ENCODE measurements around the gene MMRN2.
"Not testable (repeated sequence)": the region's sequence is repeated elsewhere in the genome, so short reads cannot be mapped to it uniquely, and the experiment has no call there.

Gene MMRN2

DNA sequence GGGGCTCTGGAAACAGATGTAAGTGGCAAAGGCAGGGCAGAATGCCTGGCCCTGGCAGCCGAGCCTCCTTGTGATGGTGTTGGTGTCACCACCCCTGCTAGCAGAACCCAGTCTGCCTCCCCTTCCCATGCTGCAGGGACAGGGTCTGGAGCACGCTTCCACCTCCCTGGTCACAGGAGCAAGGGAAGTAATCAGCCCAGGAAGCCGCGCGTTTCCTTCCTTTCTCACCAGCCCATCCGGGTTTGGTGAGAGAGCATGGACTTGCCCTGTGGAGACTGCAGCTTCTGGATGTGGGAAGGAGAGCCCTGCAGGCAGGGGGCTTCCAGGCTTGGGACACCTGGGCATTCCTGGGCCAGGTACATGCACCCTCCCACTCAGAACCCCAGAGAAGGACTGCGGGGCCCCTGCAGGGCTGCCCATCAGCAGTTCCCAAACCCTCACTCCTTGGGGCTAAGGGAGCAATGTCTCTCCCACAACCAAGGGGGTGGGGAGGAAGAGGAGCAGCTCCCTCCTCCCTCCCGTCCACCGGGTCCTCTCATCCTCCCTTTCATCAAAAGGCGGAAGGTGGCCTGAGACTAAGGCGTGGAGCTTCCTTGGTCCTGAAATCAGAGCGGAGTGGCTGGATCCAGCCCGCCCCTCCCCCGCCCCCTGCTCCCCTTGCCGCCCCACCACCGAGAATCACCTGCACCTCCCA, 1.8 kb downstream of the MMRN2 start:
- no peak for DNase-seq

DNA sequence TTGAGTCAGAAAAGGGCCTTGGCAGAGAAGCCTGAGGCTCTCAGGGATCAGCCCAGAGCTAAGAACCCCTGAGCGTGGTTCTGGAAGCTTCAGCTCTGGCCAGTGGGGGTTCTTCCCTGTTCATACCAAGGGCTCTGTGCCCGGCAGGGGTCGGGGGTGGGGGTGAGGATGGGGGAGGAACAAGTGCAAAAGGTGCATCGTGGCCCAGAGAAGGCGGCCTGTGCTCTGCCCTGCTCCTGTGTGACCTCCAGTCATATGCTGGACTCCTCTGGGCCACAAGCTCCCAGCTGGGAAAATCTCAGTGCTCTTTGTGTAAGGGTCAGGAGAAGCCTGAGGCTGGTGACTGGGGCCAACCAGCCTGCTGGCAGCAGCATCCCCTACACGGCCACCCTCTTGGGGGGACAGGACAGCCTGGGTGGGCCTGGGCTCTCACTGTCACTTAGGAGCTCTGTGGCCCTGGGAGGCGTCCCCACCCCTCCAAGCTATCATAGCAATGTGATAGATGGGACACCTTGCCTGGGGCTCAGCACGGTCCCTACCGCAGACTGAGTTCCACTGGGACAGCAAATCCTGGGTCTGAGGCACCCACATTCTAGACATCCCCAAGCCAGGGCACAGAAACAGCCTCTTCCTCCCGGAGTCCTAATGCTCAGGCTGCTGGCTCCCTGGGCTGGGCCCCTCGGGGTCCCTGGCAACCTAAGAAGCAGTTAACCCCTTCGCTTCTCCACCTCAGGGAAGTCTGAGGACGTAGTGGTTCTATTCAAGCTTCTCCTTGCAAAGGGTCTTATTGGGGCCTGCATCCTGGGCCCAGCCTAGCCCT, 2.5 kb downstream of the MMRN2 start:
- DNase-seq = no peak

DNA sequence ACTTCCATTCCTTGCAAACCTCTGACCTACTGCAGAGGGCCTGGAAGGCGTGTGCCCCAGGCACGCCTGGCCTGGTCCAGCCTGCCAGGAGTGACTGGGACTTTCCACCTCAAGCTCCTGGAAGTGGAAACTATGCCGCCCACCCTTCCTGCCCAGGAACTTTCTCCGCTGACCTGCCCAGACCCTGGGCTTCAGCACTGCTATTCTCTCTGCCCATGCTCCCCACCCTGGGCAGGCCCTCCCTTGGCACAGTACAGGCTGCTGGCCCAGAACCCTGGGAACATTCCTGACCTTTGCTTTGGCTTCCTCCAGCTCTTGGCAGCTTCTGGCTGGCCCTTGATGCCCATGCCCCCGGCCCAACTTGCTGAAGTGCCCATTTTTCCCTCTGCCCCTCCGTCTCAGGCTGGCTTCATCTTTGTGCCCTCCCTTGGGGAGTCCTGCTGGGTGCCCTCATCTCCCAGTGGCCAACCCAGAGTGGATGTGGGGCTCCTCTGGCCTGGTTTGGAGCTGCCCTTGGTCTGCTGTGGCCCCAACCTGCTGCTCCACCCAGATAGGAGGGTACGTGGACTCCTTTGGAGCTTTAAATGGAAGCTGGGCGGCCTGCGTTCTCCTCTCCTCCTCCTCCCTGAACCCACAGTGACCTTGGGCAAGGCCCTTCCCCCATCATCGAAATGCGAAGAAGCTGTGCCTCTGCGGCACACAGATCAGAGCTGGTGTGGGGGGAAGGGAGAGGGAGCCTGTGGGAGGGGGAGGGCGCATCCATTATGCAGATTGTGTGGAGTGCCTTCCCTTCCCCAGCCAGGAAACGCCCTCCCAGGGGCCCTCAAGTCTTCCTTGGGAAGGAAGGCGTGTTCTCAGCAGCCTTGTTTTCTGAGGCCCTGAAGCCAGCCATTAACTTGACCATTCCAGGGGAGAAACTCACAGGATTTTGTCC, 3.4 kb downstream of the MMRN2 start:
- no peak for DNase-seq

DNA sequence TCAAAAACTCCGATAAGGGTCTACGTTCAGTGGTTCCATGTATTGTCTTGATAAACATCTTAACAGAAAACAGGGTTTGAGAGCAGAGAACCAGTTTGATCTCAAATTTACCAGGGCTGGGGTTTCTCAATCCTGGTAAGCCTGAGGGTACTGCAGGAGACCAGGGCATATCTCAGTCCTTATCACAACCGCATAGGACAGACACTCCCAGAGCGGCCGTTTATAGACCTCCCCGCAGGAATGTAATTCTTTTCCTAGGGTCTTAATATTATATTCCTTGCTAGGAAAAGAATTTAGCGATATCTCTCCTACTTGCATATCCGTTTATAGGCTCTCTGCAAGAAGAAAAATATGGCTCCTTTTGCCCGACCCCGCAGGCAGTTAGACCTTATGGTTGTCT, 4.7 kb downstream of the MMRN2 start:
- not testable (repeated sequence) for DNase-seq

DNA sequence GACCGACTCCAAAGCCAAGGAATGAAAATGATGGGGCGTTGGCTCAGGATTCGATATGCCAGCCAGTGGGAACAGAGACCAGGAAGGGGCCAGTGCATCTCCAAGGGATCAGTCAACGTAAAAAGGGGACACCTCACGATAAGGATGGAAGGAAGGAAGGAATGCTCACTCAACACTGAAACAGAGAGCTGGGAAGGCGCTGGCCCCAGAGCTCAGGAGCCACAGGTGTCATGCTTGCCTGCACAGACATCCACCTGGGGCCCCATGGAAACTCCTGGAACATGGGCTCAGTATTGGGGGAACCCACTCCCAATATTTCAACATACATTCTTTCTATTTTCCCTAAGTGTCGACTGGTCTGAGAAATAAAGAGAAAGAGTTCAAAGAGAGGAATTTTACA, 5.3 kb downstream of the MMRN2 start:
- no peak for DNase-seq

DNA sequence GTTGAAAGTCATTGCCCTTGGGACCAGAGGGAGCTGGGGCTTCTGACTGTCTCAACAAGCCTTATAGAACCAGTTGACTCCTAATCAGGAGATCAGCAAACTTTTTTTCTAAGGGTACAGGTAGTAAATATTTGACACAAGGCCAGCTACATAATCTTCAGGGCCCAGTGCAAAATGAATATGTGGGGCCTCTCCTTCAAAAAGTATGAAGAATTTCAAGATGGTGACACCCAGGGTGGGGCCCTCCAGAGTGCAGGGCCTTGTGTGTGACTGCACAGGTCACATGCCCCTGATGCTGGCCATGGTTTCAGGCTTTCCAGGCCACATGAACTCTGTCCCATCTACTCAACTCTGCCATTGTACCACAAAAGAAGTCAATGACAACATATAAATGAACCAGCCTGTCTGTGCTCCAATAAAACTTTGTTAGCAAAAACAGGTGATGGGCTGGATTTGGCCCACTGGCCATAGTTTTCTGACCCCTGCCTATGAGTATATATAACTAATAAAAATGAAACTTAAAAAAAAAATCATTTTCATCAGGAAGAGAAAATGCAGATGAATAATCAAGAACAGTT, 6.1 kb downstream of the MMRN2 start:
- DNase-seq = no peak

DNA sequence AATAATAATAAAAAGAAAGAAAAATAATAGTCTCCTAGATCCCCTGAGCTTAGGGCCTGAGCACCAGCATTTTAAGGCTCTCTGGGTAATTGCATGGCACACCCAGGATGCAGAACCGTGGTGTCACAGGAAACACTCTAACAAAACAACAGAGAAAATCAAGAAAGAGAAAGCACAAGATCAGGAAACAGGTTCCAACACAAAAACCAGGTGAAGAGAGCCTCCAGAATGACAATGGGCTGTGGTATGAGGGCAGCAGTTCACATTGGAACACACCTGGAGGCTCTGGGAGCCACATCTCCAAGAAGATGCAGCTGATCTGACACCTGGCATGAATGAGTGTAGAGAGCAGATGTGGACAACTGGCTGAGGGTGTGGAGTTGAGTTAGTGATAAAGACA, 7.1 kb downstream of the MMRN2 start:
- DNase-seq = no peak

DNA sequence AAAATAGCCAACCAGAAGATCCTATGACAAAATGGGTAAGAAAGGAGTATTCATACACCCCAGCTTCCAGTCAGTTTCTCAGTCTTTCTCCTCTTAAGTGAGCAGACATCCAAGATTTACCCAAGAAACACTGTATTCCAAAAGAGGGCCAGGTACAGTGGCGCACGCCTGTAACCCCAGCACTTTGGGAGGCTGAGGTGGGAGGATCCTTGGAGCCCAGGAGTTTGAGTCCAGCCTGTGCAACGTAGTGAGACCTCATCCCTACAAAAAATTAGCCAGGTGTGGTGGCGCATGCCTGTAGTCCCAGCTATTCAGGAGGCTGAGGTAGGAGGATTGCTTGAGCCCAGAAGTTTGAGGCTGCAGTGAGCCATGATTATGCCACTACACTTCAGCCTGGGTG, 9.6 kb downstream of the MMRN2 start:
- not testable (repeated sequence) for DNase-seq

DNA sequence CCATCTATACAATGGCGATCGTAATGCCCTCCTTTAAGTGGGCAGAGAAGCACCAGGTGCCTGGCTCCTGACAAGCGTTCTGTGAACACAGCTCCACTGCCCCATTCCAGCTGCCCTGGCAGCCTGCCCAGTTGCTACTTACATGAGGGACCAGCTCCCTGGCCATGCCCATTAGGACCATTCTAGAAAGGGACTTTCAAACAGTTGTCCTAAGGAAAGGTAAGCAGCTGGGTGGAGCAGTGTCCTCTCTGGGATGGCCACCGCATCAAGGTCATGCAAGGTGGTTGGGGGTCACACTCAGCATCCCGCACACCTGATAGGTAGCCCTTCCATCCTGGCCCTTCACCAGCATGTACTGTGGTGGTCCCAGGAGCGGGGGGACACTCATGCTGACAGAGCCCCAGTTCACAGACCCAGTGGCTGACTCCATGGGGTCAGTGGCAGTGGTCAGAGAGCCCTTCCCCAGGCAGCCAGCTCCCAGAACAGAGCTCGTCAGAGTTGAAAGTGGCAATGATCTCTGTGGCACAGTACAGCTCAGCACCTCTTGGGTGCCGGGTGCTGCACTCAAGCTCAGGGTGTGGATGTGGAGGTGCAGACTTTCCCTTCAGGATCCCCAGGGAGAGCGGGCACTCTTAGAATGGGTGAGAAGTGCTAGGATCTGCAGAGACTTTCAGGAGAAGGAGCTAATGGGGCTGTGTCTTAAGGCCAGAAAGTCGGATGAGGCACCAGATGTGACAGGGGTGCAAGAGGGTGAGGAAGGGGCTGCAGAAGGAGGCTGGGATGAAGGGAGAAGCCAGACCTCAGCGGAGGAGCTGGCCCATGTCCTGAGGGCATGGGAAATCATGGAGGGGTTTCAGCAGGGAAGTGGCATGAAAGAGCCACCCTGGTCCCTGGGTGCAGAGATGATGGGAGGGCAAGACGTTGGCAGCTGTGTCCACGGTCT, 10.9 kb downstream of the MMRN2 start:
- DNase-seq = no peak

DNA sequence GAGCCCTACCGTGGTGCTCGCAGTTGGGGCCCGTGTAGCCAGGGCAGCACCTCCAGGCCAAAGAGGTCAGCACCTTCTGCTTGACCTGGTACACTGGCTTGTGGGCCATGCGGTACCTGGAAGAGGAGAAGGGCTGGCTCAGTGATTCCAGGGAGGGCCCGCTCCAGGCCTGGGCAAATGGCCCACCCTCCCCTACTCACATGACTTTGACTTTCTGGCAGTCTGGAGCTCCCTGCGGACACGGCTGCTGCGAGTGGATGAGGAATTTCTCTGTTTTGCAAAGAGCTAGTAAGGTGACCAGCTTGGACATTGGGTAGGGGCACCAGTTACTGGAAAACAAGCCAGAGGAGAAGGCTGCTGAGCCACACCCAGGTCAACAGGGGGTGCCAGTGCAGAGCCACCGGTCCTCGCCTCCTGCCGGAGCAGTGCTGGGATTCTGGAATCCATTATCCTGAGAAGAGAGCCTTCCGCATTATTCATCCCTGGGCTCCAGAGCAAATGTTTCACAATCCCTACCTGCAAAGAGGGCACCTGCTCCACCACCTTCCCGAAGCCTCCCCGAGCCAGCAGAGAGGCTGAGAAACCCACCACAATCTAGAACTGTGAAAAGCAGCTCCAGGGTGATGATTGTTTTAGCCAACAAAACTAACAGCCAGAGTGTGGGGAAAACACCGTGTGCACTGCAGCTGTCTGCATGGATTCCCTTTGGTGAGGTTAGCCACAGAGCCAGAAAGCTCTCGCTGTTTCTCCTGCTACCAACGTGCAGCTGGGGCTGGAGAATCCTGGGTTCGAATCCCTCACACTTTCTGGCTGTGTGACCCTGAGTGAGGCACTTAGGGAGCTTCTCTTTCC, 11.8 kb downstream of the MMRN2 start:
- no peak for DNase-seq

DNA sequence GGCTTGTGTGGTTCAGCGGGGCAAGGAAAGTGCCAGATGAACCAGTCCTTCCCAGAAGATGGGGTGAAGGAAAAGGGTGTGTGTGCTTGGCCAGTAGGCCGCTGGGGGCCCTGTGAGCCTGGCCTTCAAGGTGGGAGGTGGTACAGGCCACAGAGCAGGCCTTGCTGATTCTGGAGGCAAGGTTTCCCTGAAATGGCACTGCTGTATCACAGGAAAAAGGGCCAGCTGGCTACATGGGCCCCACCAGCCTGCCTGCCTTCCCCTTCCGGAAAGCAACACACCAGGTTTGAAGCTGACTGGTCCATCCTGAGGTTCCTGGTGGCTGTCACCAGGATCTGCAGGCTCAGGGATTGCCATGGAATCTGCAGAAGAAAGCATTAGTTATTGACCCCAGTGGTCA, 12.5 kb downstream of the MMRN2 start:
- no peak for DNase-seq

DNA sequence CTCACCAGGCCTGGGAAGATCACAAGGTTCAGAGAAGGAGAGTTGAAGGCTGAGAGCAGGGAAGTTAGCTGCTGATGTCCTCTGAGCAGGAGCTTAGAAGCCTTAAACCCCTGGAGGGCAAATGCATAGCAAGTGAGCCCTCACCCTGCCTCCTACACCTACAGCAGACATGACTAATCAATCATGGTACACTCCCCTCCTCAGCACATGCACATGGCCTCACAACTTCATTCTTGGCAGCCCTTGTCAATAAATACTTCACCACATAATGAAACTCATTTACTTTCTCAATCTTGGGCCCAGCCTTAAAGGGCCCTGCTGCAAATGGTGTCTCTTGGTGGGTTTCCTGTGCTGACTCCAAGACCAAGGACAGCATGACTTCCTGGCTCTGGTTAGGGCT, 12.9 kb downstream of the MMRN2 start:
- no peak for DNase-seq

DNA sequence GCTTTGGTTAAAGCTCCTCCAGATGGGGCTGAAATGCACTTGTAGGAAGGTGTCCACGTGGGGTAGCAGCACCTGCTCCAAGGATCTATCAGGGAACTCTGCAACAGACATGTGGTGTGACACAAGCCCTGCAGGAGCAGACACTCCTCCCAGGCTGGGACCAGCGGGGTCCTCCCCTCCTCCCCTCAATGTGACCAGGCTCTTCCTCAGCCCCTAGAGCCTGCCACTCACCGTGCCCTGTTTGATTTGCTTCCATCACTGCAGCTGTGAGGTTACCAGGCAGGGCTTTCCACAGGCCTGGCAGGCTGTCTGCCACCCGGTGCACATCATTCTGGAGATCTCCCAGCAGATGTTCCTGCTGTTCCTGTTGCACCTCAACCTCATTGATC, 13.4 kb downstream of the MMRN2 start:
- DNase-seq = no peak

DNA sequence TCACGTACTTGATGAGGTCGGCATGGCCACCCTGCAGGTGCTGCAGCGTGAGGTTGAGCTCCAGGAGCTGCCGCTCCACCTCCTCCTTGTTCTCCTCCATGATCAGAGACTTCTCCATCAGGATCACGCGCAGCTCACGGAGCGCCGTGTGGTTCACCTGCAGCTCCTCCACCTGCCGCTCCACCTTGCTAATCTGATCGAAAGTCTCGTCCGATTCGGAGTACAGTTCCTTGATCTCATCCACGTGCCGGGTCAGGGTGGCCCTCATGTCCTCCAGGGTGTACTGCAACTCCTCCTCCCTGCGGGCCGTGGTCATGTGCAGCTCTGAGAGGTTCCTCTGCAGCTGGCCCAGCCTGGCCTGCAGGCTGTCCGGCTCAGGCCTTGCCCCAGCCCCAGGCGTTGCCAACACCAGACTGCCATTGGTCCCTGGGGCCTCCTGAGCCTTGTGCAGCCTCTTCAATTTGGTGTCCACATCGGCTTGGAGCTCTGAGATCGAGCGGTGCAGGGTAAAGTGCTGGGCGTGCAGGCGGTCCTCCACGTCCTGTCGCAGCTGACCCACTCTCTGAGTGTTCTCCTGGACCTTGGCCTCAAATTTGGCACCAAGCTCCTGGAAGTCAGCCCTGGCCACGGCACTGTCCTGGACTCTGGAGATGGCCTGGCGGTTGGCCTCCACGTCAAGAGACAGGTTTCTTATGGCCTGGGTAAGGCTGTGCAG, 13.9 kb downstream of the MMRN2 start:
- no peak for DNase-seq

DNA sequence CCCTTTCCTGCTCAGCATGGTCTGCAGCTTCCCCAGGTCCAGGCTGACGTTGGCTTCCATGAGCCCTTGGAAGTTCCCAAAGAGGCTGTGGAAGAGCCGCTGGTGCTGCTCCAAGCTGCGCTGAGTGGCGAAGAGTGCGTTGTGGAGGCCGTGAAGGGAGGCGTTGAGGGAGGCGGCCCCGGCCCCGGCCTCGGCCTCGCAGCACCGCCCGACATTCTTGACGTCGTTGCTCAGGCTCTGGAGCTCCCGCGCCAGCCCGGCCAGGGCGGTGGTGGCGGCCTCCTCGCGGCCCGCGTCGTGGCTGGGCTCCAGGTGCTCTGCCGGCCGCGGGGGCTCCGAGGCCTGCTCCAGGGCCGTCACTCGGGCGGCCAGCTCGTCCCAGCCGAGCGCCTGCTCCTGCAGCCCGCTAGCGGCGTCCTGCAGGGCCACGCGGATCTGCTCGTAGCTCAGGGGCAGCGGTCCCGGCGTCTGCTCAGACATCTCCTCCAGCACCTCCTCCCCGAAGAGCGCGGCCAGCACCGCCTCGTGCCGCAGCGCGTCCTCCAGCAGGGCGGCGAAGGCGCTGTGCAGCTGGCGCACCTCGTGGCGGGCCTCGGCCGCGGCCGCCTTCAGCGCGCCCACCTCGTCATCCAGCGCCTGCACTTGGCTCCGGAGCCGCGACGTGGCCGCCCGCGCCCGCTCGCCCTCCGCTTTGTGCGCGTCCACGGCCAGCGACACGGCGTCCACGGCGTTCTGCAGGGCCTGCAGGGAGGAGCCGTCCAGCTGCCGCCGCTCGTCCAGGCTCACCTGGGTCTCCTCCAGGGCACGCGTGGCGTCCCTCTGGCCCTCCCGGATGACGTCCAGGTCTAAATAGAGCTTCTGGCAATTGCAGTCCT, 14.7 kb downstream of the MMRN2 start:
- no peak for DNase-seq

DNA sequence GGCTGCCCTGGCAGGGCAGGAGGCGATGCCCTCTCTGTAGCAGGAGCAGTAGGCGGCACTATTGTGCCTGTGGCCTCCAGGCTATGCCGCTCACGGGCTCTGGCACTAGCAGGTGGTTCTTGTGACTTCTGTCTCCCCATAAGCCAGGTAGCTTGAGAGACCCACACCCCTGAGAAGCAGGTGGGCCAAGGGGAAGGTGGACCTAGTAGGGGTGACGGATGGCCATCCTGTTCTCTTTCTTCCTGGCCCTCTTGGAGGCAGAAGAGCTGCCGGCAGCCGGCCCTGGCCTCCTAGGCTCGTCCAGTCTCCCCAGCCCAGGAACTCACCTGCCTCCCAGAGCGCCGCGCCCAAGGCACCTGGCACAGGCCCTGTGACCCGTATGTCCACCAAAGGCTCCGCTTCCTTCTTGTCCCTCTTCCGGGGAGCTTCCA, 15.4 kb downstream of the MMRN2 start:
- no peak for DNase-seq

DNA sequence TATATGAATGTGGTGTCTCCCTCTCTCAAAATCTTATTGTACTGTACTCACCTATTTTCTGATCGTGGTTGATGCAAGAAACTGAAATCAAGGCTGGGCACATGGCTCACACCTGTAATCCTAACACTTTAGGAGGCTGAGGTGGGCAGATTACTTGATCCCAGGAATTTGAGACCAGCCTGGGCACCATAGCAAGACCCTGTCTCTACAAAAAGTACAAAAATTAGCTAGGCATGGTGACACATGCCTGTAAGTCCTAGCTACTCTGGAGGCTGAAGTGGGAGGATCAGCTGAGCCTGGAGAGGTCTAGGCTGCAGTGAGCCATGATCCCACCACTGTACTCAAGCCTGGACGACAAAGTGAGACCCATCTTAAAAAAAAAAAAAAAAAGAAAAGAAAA, 16.0 kb downstream of the MMRN2 start:
- DNase-seq = no peak

DNA sequence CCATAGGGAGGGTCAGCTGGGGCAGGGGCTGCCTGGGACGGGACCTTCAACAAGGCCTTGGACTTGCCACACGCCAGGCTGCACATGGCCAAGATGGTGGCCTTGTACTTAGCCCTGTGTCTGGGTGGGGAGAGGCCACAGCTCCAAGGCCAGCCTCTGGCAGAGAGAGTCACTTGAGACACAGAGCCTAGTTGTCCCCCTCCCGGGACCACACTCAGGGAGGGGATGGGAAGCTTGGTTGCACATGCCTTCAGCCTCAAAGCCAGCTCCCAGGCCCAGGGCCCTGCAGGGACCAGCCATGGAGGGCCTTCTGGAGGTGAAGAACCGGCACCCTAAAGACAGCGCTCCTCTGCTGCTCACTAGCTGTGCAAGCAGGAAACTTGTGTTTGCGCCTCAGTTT, 16.7 kb downstream of the MMRN2 start:
- no peak for DNase-seq

DNA sequence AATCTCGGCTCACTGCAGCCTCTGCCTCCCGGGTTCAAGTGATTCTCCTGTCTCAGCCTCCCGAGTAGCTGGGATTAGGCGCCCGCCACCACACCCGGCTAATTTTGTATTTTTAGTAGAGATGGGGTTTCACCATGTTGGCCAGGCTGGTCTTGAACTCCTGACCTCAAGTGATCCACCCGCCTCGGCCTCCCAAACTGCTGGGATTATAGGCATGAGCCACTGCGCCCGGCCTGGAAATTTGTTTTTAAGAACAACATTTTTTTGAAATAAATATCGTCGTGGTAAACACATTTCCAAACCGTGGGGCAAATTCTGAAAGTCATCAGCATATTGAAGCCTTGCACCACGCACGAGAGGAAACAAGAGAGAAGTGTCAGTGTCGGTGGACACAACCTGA, 17.3 kb downstream of the MMRN2 start:
- not testable (repeated sequence) for DNase-seq
